Stimulated activated naive B cell treated with anti-CD40 and anti-IgM and Interleukin-4, amounts not matched to agents 10 μg/mL and 1 μg/mL and 100 μg/mL, for 72 hours (primary cell): ENCODE measurements around the gene SURF4.
A peak's percentile ranks its signal among the peaks of the same experiment; 100 is the strongest.
"Not testable (repeated sequence)": the region's sequence is repeated elsewhere in the genome, so short reads cannot be mapped to it uniquely, and the experiment has no call there.

Experiments used
- ATAC-seq, 2 donors: fragments of 150-1000 bp; cut with Tn5 transposase; replicated peaks; 2 replicates each; pipeline ENCODE4 v1.10.0; 2021; ENCODE audit warnings: moderate library complexity in 1 of 2
- DNase-seq: peaks from one replicate; pipeline ENCODE4 v3.0.0; 2021
- H3K27ac Mint-ChIP-seq: one replicate; pipeline ENCODE4 v1.8.0; 2022; ENCODE audit warnings: mild to moderate bottlenecking, mixed read lengths
- H3K27me3 Mint-ChIP-seq, 2 donors: one replicate each; pipeline ENCODE4 v1.8.0; 2022; ENCODE audit warnings: mixed read lengths in 2 of 2
- H3K36me3 Mint-ChIP-seq, 2 donors: one replicate each; pipeline ENCODE4 v1.8.0; 2022; ENCODE audit warnings: mixed read lengths in 2 of 2, mild to moderate bottlenecking in 1 of 2
- H3K4me1 Mint-ChIP-seq, 2 donors: one replicate each; pipeline ENCODE4 v1.8.0; 2022; ENCODE audit warnings: mixed read lengths in 2 of 2, mild to moderate bottlenecking in 1 of 2
- H3K4me3 Mint-ChIP-seq, 2 donors: one replicate each; pipeline ENCODE4 v1.8.0; 2022; ENCODE audit warnings: mild to moderate bottlenecking in 2 of 2, mixed read lengths in 2 of 2, moderate library complexity in 1 of 2
- H3K9me3 Mint-ChIP-seq, 2 donors: one replicate each; pipeline ENCODE4 v1.8.0; 2022; ENCODE audit warnings: mixed read lengths in 2 of 2, mild to moderate bottlenecking in 1 of 2

The SURF4 gene

DNA sequence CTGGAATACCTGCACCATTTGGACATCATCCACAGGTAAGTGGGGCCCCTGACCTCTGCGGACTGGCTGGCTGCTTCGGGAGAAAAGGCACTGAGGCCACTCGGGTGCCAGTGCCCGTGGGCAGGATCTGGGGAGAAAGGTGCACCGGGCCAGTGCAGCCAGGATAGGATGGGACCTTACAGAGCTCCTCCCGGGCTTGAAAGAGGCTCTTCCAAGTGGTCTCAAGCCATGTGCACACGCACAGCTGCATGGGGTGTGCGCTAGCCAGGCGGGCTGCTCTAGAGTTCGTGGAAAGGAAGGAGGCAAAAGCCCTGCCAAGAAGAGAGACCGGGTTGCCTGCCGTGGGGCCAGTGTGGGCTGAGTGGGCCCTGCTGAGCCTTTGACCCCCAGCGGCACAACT is 13.7 kb upstream of the SURF4 start:
- H3K4me1 Mint-ChIP-seq = no peaks in the 10 kb centered on the region
- H3K27me3 Mint-ChIP-seq = peaks cover 22 to 30% of the 10 kb centered on the region in 2 donors
- H3K9me3 Mint-ChIP-seq = no peaks in the 10 kb centered on the region
- no peak for ATAC-seq
- no peak for DNase-seq
- no peaks in the 10 kb centered on the region for H3K36me3 Mint-ChIP-seq
- H3K27ac Mint-ChIP-seq = no peak overlapping the region
- no peak overlapping the region for H3K4me3 Mint-ChIP-seq

DNA sequence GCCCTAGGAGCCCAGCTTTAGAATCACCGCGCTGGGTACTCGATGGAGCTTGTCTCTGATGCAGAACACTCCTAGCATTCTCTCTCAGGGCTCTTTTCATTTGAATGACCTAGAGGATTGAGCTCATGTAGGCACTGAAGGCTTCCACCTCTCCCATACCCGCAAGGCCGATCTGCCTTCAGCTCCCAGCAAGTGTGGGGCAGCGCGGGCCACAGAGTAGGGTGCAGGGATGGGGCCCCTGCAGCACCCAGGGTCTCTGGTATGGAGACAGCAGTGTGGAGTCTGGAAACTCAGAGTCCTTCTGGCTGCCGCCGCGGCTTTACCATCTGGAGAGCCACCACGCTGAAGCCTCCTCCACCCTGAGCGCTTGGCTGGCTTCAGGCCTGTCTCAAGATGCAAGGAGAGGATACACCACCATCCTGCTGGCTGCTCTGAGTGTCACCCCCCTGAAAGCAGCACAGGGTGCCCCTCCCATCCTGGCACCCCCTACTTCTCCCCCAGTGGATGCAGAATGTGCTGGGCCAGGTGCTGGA is 13.2 kb upstream of the SURF4 start:
- no peak for ATAC-seq
- Mint-ChIP-seq H3K36me3 (no peaks in the 10 kb centered on the region), H3K27me3 (peaks cover 19 to 25% of the 10 kb centered on the region in 2 donors), H3K4me3 (no peak overlapping the region), H3K9me3 (no peaks in the 10 kb centered on the region), H3K4me1 (no peaks in the 10 kb centered on the region), H3K27ac (no peak overlapping the region)
- no peak for DNase-seq

DNA sequence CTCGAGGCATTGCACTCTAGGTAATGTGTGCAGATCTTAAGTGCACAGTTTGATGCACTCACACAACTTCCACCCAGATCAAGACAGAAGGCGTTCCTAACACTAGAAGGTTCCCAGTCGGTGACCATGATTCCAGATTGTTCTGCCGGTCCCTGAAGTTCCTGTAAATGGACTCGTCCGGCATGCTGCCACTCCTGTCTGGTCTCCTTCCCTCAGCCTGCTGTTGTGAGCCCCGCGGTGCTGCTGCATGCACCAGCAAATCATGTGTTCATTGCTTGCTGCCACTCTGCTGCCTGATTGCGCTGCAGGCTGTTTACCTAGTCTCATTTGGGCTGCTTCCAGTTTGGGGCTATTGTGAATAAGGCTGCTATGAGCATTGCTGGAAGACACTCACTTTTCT is 11.8 kb upstream of the SURF4 start:
- no peaks in the 10 kb centered on the region for H3K36me3 Mint-ChIP-seq
- no peak overlapping the region for H3K27ac Mint-ChIP-seq
- H3K4me3 Mint-ChIP-seq = no peak overlapping the region
- peaks cover 15 to 16% of the 10 kb centered on the region in 2 donors for H3K27me3 Mint-ChIP-seq
- DNase-seq (no peak), ATAC-seq (no peak)
- H3K9me3 Mint-ChIP-seq = no peaks in the 10 kb centered on the region
- no peaks in the 10 kb centered on the region for H3K4me1 Mint-ChIP-seq

DNA sequence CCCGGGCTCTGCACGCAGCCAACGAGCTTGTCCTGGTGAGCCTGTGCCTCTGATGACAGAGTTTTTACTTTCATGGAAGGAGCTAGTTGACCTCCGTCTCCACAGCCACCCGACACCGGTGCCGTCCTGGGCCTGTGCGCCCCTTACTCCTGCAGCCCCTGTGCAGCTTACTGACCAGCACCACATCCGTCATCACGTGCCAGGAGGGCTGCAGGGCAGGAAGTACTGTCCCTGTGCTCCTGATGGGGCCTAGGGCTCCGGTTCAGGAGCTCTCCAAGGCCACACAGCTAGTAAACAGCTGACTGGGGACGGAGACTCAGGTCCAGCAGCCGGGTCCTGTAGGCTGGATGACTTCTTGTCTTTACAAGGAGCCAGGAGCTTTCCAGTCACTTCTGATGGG is 10.5 kb upstream of the SURF4 start:
- Mint-ChIP-seq H3K36me3 (no peaks in the 10 kb centered on the region), H3K9me3 (no peaks in the 10 kb centered on the region)

DNA sequence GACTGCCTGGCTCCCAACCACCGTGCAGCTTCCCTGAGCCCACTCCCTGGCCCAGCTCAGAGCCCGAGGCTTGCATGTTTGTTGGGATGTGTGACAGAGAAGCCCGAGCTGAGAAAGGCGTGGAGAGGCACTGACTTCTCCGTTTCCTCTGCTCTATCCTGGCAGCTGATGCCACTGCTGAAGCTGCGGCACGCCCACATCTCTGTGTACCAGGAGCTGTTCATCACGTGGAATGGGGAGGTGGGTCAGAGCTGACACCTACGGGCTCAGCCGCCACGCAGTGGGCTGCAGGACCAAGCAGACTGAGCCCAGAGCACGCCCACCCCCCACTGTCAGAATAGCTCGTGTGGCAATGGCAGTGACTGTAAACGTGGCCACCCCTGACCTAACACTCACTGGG is 9.6 kb upstream of the SURF4 start:
- H3K27ac Mint-ChIP-seq = no peak overlapping the region
- no peak overlapping the region for H3K4me3 Mint-ChIP-seq
- DNase-seq = no peak
- H3K36me3 Mint-ChIP-seq = no peaks in the 10 kb centered on the region
- H3K27me3 Mint-ChIP-seq = peaks cover 10 to 11% of the 10 kb centered on the region in 2 donors
- ATAC-seq = no peak
- no peaks in the 10 kb centered on the region for H3K4me1 Mint-ChIP-seq
- H3K9me3 Mint-ChIP-seq = no peaks in the 10 kb centered on the region

More for the DNA sequence above, 10.5 kb upstream of the SURF4 start:
- Mint-ChIP-seq H3K27ac (no peak overlapping the region), H3K4me3 (no peak overlapping the region), H3K4me1 (no peaks in the 10 kb centered on the region), H3K27me3 (peaks cover 15 to 16% of the 10 kb centered on the region in 2 donors)
- DNase-seq (no peak), ATAC-seq (no peak)

DNA sequence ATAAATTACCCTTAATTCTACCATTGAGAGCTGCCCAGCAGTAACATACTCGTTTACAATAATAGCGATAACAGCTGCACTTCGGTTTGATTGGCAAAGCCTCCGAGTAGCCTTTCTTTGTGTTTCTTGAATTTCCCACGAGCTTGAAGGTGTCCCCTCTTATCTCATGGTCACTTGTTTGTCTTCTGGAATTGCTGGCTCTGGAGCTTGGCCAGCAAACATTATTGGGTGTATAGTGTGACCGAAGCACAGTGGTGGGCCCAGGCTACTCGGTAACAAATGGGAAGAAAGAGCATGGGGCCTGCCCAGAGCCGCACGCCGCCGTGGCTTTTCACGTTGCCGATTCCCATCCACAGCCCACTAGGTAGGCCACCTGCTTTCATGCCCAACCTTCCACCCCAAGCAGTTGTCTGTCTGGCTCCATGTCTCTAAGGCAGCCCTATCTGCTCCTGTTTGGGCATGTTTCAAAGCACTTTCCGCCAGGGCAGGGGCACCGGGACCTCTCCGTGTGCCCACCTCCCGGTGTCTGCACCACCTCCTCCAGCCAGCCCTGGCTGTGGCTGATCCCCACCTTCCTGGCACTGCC is 9.0 kb upstream of the SURF4 start:
- no peak overlapping the region for H3K27ac Mint-ChIP-seq
- H3K9me3 Mint-ChIP-seq = no peaks in the 10 kb centered on the region
- H3K4me1 Mint-ChIP-seq = no peaks in the 10 kb centered on the region
- ATAC-seq (no peak), DNase-seq (no peak)
- H3K4me3 Mint-ChIP-seq = no peak overlapping the region
- peaks cover 4 to 5% of the 10 kb centered on the region in 2 donors for H3K27me3 Mint-ChIP-seq
- H3K36me3 Mint-ChIP-seq = no peaks in the 10 kb centered on the region

DNA sequence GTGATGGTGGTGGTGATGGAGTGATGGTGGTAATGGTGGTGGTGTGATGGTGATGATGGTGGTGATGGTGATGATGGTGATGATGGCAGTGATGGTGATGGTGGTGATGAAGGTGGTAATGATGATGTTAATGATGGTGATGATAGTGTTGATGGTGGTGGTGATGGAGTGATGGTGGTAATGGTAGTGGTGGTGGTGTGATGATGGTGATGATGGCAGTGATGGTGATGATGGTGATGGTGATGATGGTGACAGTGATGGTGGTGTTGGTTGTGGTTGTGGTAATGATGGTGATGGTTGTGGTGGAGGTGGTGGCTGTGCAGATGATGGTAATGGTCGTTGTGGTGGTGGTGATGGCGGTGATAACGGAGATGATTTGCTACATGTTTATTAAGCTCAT is 7.6 kb upstream of the SURF4 start:
- Mint-ChIP-seq H3K36me3 (no peaks in the 10 kb centered on the region), H3K4me3 (no peak overlapping the region), H3K27me3 (no peaks in the 10 kb centered on the region), H3K9me3 (no peaks in the 10 kb centered on the region), H3K27ac (no peak overlapping the region), H3K4me1 (no peaks in the 10 kb centered on the region)
- DNase-seq (no peak), ATAC-seq (no peak)

DNA sequence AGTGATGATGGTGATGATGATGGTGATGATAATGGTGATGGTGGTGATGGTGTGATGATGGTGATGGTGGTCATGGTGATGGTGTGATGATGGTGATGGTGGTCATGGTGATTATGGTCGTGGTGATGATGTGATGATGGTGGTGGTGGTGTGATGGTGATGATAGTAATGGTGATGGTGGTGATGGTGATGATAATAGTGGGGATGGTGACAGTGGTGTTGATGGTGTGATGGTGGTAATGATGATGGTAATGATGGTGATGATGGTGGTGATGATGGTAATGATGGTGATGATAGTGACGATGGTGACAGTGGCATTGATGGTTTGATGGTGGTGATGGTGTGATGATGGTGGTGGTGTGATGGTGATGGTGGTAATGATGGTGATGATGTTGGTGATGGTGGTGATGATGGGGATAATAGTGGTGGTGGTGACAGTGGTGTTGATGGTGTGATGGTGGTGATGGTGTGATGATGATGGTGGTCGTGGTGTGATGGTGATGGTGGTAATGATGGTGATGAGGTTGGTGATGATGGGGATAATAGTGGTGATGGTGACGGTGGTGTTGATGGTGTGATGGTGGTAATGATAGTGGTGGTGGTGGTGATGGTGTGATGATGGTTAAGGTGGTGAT is 6.8 kb upstream of the SURF4 start:
- Mint-ChIP-seq H3K9me3 (no peaks in the 10 kb centered on the region), H3K36me3 (no peaks in the 10 kb centered on the region), H3K4me1 (no peaks in the 10 kb centered on the region), H3K27me3 (no peaks in the 10 kb centered on the region), H3K4me3 (no peak overlapping the region), H3K27ac (no peak overlapping the region)
- DNase-seq = no peak
- no peak for ATAC-seq

DNA sequence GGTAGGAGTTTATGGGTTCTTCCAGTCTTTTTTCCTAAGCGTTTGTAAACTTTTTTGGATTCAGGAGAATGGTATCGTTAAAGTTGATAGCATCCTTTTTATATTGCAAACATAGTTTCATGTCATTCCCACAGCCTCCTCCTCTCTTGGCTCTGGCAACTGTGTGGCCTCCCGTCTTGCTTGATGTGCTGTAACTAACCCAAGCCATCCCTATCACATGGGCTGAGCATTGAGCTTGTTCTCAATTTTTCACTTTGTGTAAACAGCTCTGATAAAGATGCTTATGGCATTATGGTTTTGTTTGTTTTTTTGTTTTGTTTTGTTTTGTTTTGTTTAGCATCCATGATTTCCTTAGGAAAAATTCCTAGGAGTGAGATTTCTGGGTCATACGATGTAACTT is 4.9 kb upstream of the SURF4 start:
- Mint-ChIP-seq H3K27me3 (no peaks in the 10 kb centered on the region), H3K9me3 (no peaks in the 10 kb centered on the region), H3K4me3 (no peak overlapping the region), H3K36me3 (no peaks in the 10 kb centered on the region), H3K27ac (no peak overlapping the region), H3K4me1 (no peaks in the 10 kb centered on the region)
- DNase-seq (no peak), ATAC-seq (no peak)

DNA sequence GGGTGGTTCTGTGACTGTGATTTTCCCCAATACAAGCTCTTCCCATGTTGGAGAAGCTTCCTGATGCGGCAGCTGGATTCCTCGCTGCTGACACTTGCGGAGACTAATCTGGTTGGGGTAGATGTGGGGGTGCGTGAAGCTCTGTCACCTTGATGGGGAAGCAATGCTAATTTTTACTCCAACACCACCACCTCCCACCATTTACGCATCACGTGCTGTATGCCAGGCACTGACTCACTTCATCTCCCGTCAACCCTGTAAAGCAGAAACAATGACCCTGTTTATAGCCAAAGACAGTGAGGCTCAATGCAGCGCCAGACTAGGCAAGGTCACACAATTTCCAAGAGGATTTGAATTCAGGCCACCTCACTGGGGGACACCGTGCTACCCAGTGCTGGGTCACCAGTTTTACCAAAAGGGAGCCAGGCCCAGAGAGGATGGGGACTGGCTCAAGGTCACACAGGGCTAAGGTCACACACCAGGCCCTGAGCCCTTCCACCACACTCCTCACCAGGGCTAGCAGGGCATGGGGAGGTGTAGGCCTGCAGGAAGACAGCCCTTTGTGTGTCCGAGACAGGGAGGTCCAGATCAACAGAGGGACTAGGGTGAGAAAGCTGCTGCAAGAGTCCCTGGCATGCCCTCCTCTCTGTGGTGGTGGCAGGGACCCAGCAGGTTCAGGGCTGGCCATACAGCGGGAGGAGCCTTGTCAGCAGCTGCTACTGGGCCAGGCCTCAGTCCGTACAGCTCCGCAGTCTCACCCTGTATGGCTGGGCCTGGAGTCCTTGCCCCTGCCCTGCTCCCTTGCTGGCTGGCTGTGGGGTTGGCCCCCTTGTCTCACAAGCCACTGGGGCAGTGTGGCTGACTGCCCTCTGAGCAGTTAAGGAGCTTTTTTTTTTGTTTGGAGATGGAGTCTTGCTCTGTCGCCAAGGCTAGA is 3.6 kb upstream of the SURF4 start:
- Mint-ChIP-seq H3K27me3 (no peaks in the 10 kb centered on the region), H3K36me3 (peaks cover 0 to 7% of the 10 kb centered on the region in 2 donors), H3K4me3 (no peak overlapping the region), H3K27ac (no peak overlapping the region), H3K9me3 (no peaks in the 10 kb centered on the region), H3K4me1 (peaks cover 6 to 8% of the 10 kb centered on the region in 2 donors)
- ATAC-seq (no peak), DNase-seq (no peak)

DNA sequence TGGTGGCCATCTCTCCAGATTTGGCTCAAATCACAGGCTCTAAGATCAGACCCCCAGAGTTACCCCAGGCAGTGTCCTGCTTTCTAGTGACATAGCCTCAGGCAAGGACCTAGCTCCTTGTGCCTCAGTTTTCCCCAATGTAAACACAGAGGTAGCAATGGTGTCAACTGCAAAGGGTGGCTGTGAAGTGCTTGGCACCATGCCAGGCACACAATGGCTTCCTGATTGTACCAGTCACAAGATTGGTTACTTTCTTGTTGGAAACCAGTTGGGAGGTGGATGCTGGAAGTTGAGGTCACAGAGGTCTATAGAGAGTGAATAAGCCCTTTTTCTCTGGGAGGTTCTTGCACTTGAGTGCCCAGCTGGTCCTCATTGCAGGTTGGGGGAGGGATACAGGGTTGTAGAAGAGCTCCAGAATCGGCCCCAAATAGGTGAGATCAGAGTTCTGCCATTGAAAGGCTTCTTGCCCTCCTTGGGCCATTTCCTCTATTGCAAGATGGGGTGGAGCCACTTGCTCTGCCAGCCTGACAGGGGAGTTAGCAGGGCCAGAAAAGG is 2.6 kb upstream of the SURF4 start:
- ATAC-seq = no peak
- H3K36me3 Mint-ChIP-seq = peaks cover 2 to 7% of the 10 kb centered on the region in 2 donors
- no peak for DNase-seq
- H3K27ac Mint-ChIP-seq = no peak overlapping the region
- no peaks in the 10 kb centered on the region for H3K27me3 Mint-ChIP-seq
- peaks cover 6 to 8% of the 10 kb centered on the region in 2 donors for H3K4me1 Mint-ChIP-seq
- no peak overlapping the region for H3K4me3 Mint-ChIP-seq
- no peaks in the 10 kb centered on the region for H3K9me3 Mint-ChIP-seq

DNA sequence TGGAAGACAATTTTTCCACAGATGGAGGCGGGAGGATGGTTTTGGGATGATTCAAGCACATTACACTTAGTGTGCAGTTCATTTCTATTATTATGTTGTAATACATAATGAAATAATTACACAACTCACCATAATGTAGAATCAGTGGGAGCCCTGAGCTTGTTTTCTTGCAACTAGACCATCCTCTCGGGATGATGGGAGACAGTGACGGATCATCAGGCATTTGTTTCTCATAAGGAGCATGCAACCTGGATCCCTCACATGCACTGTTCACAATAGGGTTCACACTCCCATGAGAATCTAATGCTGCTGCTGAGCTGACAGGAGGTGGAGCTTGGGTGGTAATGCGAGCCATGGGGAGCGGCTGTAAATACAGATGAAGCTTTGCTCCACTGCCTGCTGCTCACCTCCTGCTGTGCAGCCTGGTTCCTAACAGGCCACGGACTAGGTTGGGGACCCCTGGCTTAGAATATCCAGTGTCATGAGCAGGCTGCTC is 1.9 kb upstream of the SURF4 start:
- Mint-ChIP-seq H3K4me3 (no peak overlapping the region), H3K27ac (no peak overlapping the region), H3K27me3 (no peaks in the 10 kb centered on the region), H3K9me3 (no peaks in the 10 kb centered on the region), H3K4me1 (peaks cover 9 to 15% of the 10 kb centered on the region in 2 donors), H3K36me3 (peaks cover 6 to 8% of the 10 kb centered on the region in 2 donors)
- ATAC-seq (no peak), DNase-seq (no peak)

DNA sequence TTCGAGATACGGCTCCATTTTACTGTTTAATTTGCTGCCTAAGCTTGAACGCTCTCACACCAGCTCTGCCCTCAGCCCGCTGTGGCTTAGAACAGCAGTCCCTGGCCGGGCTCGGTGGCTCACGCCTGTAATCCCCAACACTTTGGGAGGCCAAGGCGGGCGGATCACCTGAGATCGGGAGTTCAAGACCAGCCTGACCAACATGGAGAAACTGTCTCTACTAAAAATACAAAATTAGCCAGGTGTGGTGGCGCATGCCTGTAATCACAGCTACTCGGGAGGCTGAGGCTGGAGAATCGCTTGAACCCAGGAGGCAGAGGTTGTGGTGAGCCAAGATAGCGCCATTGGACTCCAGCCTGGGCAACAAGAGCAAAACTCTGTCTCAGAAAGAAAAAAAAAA is 1.4 kb upstream of the SURF4 start:
- H3K27ac Mint-ChIP-seq, H3K27me3 Mint-ChIP-seq, H3K9me3 Mint-ChIP-seq, DNase-seq, ATAC-seq: not testable (repeated sequence)
- Mint-ChIP-seq H3K36me3 (peaks cover 6 to 13% of the 10 kb centered on the region in 2 donors), H3K4me3 (peak overlapping the region in 1 of 2 donors; percentile 52), H3K4me1 (peaks cover 13 to 20% of the 10 kb centered on the region in 2 donors)

DNA sequence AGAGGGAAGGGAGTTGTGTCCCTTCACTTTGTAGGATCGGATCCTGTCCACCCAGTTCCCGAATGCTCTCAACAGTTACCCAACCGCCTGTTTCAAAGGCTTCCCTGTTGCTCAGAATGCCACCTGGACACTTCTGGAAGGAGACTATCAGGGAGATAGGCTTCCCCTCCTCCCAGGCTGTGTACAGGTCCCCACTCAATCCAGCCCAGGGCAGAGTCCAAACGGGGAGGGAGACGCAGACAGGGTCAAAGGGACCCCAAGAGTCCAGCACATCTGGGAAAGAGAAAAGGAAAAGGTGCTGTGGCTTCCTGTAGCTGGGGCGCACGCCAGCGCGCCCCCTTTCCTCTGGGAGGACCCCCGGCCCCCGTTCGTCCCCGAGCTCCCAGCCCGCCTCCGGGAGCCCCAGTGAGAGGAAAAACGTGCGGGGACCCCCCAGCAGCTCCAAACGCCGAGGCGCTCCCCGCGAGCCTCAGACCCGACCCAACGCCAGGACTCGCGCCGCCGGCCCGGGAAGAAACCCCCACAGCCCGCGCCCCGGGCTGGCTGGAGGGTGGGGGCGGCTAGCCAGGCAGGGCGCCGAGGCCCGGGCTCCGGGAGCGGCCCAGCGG is 640 bp downstream of the SURF4 start:
- peak; percentile 28 to 30 for ATAC-seq
- peaks cover 31 to 41% of the 10 kb centered on the region in 2 donors for H3K4me1 Mint-ChIP-seq

More for the DNA sequence above, 640 bp downstream of the SURF4 start:
- Mint-ChIP-seq H3K27me3 (no peaks in the 10 kb centered on the region), H3K9me3 (no peaks in the 10 kb centered on the region), H3K27ac (peak overlapping the region; percentile 97), H3K4me3 (peak overlapping the region; percentile 96 to 97), H3K36me3 (peaks cover 13 to 31% of the 10 kb centered on the region in 2 donors)
- DNase-seq = no peak
